Limb (tissue), 2 donors: ENCODE data around the gene NECTIN1.

Source experiments
- DNase-seq, 2 donors: peaks; one replicate each; pipeline ENCODE4 v3.0.0-alpha.2; 2016; ENCODE audit errors: extremely low spot score in 2 of 2

The NECTIN1 gene

GRCh38 chr11:119728651-119729580 is at the start of gene NECTIN1:
TSS of gene NECTIN1 (minus strand) at chr11:119729200. CDS start at chr11:119728553, 647 bp downstream.
- peak; percentile 90 to 98 for DNase-seq

- no peak for DNase-seq
Observed at GRCh38 chr11:119778391-119779194, 49.6 kb upstream of the NECTIN1 start.

GRCh38 chr11:119777940-119778339 is 48.9 kb upstream of the NECTIN1 start:
- DNase-seq = no peak

DNA sequence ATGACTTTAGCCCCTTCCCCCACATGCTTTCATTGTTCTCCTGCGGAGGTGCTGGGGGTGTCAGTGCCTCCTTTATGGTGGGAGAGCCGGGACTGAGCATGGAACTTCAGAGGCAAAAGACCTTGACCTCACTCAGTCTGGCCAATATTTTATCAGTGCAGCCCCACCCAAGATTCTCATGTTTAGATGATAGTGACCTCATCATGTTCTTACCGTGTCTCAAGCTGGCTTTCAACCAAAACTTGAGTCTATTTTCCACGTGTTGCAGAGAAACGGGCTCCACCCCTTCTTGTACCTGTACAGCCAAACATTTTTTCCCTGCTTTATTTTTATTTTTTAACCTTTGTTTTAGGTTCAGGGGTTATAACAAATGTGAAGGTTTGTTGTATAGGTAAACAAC is 47.7 kb upstream of the NECTIN1 start:
- DNase-seq = no peak

DNA sequence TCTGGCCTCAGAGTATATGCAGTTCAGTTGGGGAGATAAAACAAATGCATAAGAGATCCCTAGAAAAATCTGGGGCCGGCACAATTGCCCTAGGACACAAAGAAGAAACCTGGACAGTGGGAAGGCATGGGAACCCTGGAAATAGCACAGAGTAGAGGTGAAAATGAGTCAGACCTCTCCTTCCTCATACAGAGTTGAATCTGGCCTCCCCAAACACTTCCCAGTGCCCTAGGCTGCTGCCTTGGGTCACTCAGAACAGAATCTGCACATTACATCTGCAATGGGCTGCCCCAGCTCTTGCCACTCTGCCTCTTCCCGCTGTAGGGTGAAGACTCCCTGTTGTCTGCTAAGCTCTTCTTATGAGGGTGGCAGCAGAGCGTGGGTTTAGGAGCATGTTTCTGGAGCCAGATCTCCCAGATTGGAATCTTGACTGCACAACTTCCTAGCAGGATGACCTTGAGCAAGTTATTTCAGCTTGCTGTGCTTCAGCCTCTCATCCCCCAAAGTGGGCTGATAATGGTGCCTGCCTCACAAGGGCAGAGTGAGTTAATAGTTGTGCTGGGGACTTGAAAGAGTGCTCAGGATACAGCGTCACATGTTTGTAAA is 47.1 kb upstream of the NECTIN1 start:
- no peak for DNase-seq

GRCh38 chr11:119774172-119774763 is 45.3 kb upstream of the NECTIN1 start:
- DNase-seq = peak in 1 of 2 donors; percentile 63

DNA sequence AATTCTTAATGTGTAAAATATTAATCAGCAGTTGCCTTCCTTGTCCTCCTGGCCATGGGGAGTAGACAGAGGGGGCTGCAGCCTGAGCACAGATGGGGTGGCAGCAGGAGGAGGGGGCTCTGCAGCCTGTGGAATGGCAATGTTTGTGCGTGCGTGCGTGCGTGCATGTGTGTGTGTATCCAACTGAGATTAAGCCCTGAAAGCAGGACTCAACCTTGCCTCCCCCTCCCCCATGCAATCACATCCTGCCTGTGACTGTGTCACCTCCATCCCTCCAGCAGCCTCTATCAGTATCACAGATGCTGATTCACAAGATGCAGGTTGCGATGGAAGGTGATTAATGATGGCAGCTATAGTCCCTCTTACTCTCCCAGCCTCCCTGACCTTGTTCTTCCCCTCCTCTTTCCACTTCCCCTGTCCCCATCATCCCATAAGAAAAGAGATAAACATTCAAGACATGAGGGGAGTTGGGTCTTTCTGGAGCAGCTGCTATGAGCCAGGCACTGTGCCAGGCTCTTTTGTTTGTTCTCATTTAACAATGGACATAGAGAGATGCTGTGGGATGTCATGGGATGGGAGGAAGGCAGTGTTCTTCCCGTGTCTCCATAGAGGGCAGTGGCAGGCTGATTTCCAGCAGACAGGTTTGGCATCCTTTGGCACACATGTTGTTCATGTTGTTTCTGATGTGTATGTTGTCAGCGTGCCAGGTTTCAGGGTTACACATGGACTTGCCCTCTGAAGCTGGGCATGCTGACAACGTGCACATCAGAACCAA is 43.8 kb upstream of the NECTIN1 start:
- DNase-seq = peak in 1 of 2 donors; percentile 34

DNA sequence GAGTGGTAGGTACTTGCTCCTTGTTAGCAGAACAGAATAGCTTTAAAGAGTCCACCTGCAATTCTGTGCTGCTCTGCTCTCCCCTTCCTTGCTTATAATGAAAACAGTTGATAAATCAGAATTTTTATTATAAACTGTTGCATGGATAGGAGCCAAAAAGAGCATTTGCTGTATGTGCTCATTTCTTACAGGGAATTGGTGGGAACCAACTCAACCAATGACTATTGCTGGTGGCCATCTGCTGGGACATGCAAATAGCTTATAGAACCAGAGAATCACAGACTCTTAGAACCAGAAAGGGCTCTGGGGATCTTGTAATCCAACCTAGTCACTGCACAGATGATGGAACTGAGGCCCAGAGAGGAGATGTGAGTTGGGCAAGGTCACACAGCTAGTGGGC is 43.1 kb upstream of the NECTIN1 start:
- DNase-seq = peak in 1 of 2 donors; percentile 12

DNA sequence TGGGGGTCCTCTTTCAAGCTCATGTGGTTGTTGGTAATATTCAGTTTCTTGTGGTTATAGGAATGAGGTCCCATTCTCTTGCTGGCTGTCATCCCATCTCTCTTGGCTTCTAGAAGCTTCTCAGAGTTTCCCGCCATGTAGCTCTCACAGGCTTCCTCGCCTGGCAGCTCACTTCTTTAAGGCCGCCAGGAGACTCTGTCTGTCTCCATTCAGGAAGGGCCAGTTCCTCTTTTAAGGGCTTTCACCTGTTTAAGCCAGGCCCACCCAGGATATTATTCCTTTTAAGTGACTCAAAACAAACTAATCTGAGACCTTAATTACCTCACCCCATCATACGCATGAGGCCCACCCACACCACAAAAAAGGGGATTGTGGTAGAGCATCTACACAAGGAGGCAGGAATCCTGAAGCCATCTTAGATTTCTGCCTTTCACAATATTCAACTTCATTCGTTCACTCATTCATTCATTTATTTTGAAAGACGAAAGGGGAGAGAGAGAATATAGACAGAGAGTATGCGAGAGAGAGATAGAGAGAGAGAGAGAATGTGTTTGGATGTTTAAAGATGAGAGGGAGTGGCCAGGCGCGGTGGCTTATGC is 42.3 kb upstream of the NECTIN1 start:
- no peak for DNase-seq

DNA sequence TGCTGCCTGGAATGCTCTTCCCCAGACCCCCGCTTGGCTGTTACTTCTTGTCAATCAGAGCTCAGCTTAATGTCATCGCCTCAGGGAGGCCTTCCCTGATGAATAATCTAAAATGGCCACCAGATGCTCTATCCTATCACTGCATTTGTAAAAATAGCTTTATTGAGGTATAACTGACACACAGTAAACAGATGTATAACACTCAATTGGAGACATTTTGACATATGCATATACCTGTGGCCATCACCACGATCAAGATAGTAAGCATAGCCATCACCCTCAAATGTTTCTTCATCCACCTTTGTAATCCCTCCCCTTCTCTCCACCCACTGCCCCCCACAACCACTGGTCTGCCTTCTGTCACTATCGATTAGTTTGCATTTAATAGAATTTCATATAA is 36.6 kb upstream of the NECTIN1 start:
- no peak for DNase-seq

GRCh38 chr11:119764108-119764868 is 35.3 kb upstream of the NECTIN1 start:
- peak in 1 of 2 donors; percentile 31 for DNase-seq

DNA sequence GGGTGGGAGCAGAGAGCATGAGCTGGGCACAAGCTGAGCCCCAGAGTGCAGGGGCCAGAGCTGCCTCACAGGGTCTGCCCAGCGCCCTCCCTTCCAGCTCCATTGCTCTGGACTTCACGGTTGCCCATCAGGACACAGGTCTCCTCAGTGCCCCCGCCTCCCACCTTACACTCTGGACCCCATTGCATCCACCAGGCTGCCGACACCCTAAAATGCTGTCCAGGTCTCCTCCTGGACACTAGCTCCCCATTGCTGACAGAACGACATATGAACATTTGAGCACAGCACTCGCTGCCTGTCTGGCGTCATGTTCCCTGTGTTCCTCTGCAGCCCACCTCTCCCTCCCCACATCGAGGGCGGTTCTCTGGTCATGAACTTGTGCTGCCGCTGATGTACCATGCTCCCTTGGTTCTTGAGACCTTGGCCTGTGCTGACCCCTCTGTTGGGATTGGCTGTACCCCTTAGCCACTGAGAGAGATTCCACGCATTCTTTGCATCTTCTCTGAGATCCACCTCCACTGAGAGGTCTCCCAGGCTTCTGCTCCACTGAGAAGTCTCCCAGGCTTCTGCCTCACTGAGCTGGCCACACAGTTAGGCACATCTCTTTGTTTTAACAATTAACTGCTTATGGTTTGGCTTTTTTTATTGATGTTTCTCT is 34.2 kb upstream of the NECTIN1 start:
- DNase-seq = peak in 1 of 2 donors; percentile 21

- no peak for DNase-seq
Observed at GRCh38 chr11:119759747-119760412, 30.9 kb upstream of the NECTIN1 start.

GRCh38 chr11:119759324-119759723 is 30.3 kb upstream of the NECTIN1 start:
- no peak for DNase-seq

DNA sequence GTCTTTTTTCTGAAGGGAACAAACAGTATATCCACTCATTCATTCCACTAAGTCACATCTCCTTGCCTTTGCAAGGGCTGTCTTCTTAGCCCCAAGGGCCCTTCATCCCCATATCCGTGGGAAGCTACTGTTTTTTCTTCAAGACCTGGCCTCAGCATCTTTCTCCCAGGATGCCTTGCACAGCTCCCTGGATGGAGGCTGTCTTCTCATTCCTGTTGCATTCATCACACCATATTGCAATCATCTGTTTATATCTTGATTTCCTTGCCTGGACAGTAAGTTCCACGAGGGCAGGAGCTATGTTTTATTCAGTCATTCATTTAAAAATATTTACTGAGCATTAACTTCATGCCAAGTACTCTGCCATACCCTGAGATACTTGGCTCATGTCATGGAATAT is 29.3 kb upstream of the NECTIN1 start:
- DNase-seq = no peak

GRCh38 chr11:119757378-119757777 is 28.4 kb upstream of the NECTIN1 start:
- no peak for DNase-seq

GRCh38 chr11:119756169-119756865 is 27.3 kb upstream of the NECTIN1 start:
- no peak for DNase-seq
